ENCODE results near the gene DNAH1.

Gene DNAH1

DNA sequence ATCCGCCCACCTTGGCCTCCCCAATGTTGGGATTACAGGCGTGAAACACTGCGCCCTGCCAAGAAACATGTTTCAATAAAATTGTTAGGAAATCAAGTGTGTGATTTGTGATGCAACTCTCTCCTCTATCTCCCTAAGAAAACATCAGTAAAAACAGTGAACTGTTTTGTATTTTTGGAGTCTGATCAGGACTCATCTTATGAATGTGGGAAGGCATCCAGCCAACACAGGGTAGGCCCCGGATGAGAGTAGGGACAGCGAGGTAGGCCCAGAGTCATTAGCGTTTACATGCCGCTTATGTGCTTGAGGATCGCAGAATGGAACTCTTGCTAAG lies 29.4 kb upstream of the DNAH1 start:
- no peaks in the 10 kb centered on the region for H3K9me3 ChIP-seq (ENCODE audit: severe bottlenecking)
- no peaks in the 10 kb centered on the region for H3K27me3 ChIP-seq (ENCODE audit: insufficient read depth, poor library complexity, severe bottlenecking)
- DNase-seq (ENCODE audit: low spot score) (no peak), ATAC-seq (ENCODE audit: low read depth) (no peak)
- no peaks in the 10 kb centered on the region for H3K36me3 ChIP-seq (ENCODE audit: low read depth)
- peak overlapping the region; percentile 86 for H3K4me3 ChIP-seq (ENCODE audit: severe bottlenecking)
- no peak for TF ChIP-seq CTCF (IDR thresholded peaks at IDR 0.05; ENCODE audit: poor library complexity, severe bottlenecking)
- peaks cover 10% of the 10 kb centered on the region for H3K4me1 ChIP-seq (ENCODE audit: insufficient read depth, poor library complexity, severe bottlenecking)
- peak overlapping the region; percentile 86 for H3K27ac ChIP-seq (ENCODE audit: poor library complexity, severe bottlenecking)

DNA sequence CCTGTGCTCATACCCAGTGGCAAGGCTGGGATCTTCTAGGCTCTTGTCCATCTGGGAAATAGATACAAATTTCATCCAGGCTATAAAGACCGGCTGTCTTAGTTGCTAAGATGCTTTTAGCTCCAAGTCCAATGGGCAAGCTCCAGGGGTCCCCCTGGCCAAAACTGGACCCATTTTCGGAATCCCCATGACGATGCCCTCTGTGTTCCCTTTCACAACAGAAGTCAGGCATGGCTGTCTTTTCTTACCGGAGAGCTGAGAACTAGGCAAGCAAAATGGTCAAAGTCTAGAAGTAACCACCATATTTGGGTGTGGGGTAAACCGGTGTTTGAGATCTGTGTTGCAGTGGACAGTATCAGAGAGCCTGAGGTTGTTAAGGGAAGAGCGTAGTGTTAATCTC lies 27.4 kb upstream of the DNAH1 start:
- Histone ChIP-seq H3K36me3 (ENCODE audit: low read depth) (no peaks in the 10 kb centered on the region), H3K27me3 (ENCODE audit: insufficient read depth, poor library complexity, severe bottlenecking) (no peaks in the 10 kb centered on the region), H3K4me3 (ENCODE audit: severe bottlenecking) (peak overlapping the region; percentile 86), H3K4me1 (ENCODE audit: insufficient read depth, poor library complexity, severe bottlenecking) (peaks cover 10% of the 10 kb centered on the region), H3K9me3 (ENCODE audit: severe bottlenecking) (no peaks in the 10 kb centered on the region), H3K27ac (ENCODE audit: poor library complexity, severe bottlenecking) (peak overlapping the region; percentile 86)
- no peak for TF ChIP-seq CTCF (IDR thresholded peaks at IDR 0.05; ENCODE audit: poor library complexity, severe bottlenecking)
- DNase-seq (ENCODE audit: low spot score) (no peak), ATAC-seq (ENCODE audit: low read depth) (no peak)

DNA sequence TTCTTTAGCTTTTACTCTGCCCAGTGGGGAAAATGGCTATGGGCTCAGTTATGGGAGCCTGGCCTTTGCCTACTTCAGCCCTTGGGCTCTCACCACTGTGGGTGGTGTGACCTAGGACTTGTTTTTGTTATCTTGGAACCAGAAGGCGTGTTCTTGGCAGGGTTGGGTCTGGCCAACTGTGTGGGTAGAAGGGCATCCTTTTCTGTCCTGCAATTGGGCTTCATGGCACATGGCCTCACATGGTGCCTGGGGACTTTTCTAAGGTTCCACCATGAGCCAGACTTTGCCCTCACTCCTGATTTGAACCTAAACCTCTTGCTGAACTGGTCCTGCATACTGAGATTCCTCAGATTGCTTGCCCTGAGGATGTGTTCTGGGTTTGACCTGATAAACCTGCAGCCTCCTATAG lies 26.8 kb upstream of the DNAH1 start:
- H3K36me3 ChIP-seq (ENCODE audit: low read depth): no peaks in the 10 kb centered on the region
- no peak overlapping the region for H3K4me3 ChIP-seq (ENCODE audit: severe bottlenecking)
- DNase-seq (ENCODE audit: low spot score) (no peak), ATAC-seq (ENCODE audit: low read depth) (no peak)
- no peaks in the 10 kb centered on the region for H3K9me3 ChIP-seq (ENCODE audit: severe bottlenecking)
- no peaks in the 10 kb centered on the region for H3K27me3 ChIP-seq (ENCODE audit: insufficient read depth, poor library complexity, severe bottlenecking)
- no peak for TF ChIP-seq CTCF (IDR thresholded peaks at IDR 0.05; ENCODE audit: poor library complexity, severe bottlenecking)
- no peak overlapping the region for H3K27ac ChIP-seq (ENCODE audit: poor library complexity, severe bottlenecking)
- peaks cover 10% of the 10 kb centered on the region for H3K4me1 ChIP-seq (ENCODE audit: insufficient read depth, poor library complexity, severe bottlenecking)

GRCh38 chr3:52289747-52290595 lies 26.1 kb upstream of the DNAH1 start:
- Histone ChIP-seq H3K27me3 (ENCODE audit: insufficient read depth, poor library complexity, severe bottlenecking) (no peaks in the 10 kb centered on the region), H3K27ac (ENCODE audit: poor library complexity, severe bottlenecking) (no peak overlapping the region), H3K36me3 (ENCODE audit: low read depth) (no peaks in the 10 kb centered on the region), H3K4me3 (ENCODE audit: severe bottlenecking) (no peak overlapping the region), H3K9me3 (ENCODE audit: severe bottlenecking) (no peaks in the 10 kb centered on the region), H3K4me1 (ENCODE audit: insufficient read depth, poor library complexity, severe bottlenecking) (peaks cover 10% of the 10 kb centered on the region)
- no peak for TF ChIP-seq CTCF (IDR thresholded peaks at IDR 0.05; ENCODE audit: poor library complexity, severe bottlenecking)
- DNase-seq (ENCODE audit: low spot score): no peak
- ATAC-seq (ENCODE audit: low read depth): no peak

Measured in RWPE2 (cell line).